GM12878 (cell line): ENCODE results near the gene AP1B1. TPM values are rescaled to one million over a fixed set of nuclear protein-coding genes. Genes with fewer than 3 reads are reported as not detected.

Experiments used
- HDAC2 ChIP-seq: fragments of 200-600 bp; sonication (generic); IDR thresholded peaks from 2 replicates; pipeline ENCODE4 v1.6.1; 2017
- RELA ChIP-seq: fragments of 450-650 bp; IDR thresholded peaks from 2 replicates; pipeline ENCODE4 v1.8.0; 2014; ENCODE audit warnings: borderline replicate concordance; ENCODE audit not compliant: partially characterized antibody
- polyA plus RNA-seq, 11 experiments: library from polyadenylated mRNA; depleted of rRNA in 4 of 11; unstranded in 6 of 11; stranded (reverse) in 5 of 11; fragments of >200 nt; fragmentation: Nextera tagmentation in 4 of 11; fragmentation: Illumina TruSeq in 1 of 11; extraction: Ambion mirVana in 4 of 11; extraction: Trizol in 1 of 11; gene quantifications; 1 replicate in 1 of 11; 2 replicates in 10 of 11; pipeline versions ENCODE4 v1.2.1 to v1.2.3, GENCODE V29; 2011 to 2016; ENCODE audit warnings: inconsistent platforms in 2 of 11, missing spikeins in 2 of 11, low read depth in 1 of 11
- total RNA-seq, 4 experiments: library from RNA; depleted of rRNA in 3 of 4; stranded (reverse); fragments of >200 nt in 3 of 4; fragmentation: Illumina TruSeq in 1 of 4; extraction: Trizol in 1 of 4; gene quantifications; 2 replicates each; pipeline versions ENCODE4 v1.2.1 to v1.2.3, GENCODE V29; 2013 to 2021
- TF ChIP-seq, protein P1 (sequence below): fragments of 450-650 bp; IDR thresholded peaks from 2 replicates; pipeline ENCODE4 v1.6.1; 2017; ENCODE audit warnings: mild to moderate bottlenecking, moderate library complexity
- TF ChIP-seq, protein P2 (sequence below): fragments of 450-650 bp; IDR thresholded peaks from 2 replicates; pipeline ENCODE4 v1.6.1; 2017; ENCODE audit warnings: mild to moderate bottlenecking, low read depth, inconsistent platforms; ENCODE audit not compliant: poor library complexity, severe bottlenecking
- TF ChIP-seq, protein P3 (sequence below): fragments of 150-350 bp; IDR thresholded peaks from 2 replicates; pipeline ENCODE4 v1.6.1; 2016; ENCODE audit warnings: low read depth, low read length
- TF ChIP-seq, protein P4 (sequence below): fragments of 450-650 bp; IDR thresholded peaks from 2 replicates; pipeline ENCODE4 v1.6.1; 2017; ENCODE audit warnings: antibody characterized with exemption, mild to moderate bottlenecking, moderate library complexity

Gene AP1B1
- total and polyA plus RNA-seq, 10 of the 15 experiments (the other 5 are each of a cell fraction or from before 2014, with no cell fraction given) = 2.1 to 98.6 (median 57.8) TPM

DNA sequence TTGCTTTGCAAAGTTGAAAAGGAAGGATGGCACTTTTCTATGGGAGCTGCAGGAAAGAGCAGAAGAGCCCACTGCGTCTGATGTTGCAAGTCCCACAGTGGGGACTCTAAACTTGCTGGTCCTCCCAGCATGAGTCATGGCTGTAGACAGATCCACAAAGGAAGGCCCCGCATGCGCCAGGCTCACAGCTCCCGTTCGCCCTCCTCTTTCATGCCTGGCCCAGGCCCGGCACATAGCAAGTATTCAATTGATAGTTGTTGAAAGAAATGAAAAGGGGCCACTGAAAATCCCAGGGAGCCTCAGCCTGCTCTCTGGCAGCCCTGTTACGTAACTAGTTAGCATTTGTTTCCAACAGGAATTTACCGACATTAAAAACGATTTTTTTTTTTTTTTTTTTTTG is 18.9 kb downstream of the AP1B1 start (continued):
- TF ChIP-seq, protein P1, sequence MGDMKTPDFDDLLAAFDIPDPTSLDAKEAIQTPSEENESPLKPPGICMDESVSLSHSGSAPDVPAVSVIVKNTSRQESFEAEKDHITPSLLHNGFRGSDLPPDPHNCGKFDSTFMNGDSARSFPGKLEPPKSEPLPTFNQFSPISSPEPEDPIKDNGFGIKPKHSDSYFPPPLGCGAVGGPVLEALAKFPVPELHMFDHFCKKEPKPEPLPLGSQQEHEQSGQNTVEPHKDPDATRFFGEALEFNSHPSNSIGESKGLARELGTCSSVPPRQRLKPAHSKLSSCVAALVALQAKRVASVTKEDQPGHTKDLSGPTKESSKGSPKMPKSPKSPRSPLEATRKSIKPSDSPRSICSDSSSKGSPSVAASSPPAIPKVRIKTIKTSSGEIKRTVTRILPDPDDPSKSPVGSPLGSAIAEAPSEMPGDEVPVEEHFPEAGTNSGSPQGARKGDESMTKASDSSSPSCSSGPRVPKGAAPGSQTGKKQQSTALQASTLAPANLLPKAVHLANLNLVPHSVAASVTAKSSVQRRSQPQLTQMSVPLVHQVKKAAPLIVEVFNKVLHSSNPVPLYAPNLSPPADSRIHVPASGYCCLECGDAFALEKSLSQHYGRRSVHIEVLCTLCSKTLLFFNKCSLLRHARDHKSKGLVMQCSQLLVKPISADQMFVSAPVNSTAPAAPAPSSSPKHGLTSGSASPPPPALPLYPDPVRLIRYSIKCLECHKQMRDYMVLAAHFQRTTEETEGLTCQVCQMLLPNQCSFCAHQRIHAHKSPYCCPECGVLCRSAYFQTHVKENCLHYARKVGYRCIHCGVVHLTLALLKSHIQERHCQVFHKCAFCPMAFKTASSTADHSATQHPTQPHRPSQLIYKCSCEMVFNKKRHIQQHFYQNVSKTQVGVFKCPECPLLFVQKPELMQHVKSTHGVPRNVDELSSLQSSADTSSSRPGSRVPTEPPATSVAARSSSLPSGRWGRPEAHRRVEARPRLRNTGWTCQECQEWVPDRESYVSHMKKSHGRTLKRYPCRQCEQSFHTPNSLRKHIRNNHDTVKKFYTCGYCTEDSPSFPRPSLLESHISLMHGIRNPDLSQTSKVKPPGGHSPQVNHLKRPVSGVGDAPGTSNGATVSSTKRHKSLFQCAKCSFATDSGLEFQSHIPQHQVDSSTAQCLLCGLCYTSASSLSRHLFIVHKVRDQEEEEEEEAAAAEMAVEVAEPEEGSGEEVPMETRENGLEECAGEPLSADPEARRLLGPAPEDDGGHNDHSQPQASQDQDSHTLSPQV = no peak
- TF ChIP-seq, protein P2, sequence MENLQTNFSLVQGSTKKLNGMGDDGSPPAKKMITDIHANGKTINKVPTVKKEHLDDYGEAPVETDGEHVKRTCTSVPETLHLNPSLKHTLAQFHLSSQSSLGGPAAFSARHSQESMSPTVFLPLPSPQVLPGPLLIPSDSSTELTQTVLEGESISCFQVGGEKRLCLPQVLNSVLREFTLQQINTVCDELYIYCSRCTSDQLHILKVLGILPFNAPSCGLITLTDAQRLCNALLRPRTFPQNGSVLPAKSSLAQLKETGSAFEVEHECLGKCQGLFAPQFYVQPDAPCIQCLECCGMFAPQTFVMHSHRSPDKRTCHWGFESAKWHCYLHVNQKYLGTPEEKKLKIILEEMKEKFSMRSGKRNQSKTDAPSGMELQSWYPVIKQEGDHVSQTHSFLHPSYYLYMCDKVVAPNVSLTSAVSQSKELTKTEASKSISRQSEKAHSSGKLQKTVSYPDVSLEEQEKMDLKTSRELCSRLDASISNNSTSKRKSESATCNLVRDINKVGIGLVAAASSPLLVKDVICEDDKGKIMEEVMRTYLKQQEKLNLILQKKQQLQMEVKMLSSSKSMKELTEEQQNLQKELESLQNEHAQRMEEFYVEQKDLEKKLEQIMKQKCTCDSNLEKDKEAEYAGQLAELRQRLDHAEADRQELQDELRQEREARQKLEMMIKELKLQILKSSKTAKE = no peak
- TF ChIP-seq, protein P3, sequence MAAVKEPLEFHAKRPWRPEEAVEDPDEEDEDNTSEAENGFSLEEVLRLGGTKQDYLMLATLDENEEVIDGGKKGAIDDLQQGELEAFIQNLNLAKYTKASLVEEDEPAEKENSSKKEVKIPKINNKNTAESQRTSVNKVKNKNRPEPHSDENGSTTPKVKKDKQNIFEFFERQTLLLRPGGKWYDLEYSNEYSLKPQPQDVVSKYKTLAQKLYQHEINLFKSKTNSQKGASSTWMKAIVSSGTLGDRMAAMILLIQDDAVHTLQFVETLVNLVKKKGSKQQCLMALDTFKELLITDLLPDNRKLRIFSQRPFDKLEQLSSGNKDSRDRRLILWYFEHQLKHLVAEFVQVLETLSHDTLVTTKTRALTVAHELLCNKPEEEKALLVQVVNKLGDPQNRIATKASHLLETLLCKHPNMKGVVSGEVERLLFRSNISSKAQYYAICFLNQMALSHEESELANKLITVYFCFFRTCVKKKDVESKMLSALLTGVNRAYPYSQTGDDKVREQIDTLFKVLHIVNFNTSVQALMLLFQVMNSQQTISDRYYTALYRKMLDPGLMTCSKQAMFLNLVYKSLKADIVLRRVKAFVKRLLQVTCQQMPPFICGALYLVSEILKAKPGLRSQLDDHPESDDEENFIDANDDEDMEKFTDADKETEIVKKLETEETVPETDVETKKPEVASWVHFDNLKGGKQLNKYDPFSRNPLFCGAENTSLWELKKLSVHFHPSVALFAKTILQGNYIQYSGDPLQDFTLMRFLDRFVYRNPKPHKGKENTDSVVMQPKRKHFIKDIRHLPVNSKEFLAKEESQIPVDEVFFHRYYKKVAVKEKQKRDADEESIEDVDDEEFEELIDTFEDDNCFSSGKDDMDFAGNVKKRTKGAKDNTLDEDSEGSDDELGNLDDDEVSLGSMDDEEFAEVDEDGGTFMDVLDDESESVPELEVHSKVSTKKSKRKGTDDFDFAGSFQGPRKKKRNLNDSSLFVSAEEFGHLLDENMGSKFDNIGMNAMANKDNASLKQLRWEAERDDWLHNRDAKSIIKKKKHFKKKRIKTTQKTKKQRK = no peak
- TF ChIP-seq RELA (no peak), HDAC2 (no peak)
- TF ChIP-seq, protein P4, sequence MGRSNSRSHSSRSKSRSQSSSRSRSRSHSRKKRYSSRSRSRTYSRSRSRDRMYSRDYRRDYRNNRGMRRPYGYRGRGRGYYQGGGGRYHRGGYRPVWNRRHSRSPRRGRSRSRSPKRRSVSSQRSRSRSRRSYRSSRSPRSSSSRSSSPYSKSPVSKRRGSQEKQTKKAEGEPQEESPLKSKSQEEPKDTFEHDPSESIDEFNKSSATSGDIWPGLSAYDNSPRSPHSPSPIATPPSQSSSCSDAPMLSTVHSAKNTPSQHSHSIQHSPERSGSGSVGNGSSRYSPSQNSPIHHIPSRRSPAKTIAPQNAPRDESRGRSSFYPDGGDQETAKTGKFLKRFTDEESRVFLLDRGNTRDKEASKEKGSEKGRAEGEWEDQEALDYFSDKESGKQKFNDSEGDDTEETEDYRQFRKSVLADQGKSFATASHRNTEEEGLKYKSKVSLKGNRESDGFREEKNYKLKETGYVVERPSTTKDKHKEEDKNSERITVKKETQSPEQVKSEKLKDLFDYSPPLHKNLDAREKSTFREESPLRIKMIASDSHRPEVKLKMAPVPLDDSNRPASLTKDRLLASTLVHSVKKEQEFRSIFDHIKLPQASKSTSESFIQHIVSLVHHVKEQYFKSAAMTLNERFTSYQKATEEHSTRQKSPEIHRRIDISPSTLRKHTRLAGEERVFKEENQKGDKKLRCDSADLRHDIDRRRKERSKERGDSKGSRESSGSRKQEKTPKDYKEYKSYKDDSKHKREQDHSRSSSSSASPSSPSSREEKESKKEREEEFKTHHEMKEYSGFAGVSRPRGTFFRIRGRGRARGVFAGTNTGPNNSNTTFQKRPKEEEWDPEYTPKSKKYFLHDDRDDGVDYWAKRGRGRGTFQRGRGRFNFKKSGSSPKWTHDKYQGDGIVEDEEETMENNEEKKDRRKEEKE = no peak
